Endothelial cell of umbilical vein (primary cell): Measurements from ENCODE around the gene SAMD4B. TPM values are rescaled to one million over a fixed set of nuclear protein-coding genes. Genes with fewer than 3 reads are reported as not detected.

Experiments used
- BruUV-seq: library from RNA; stranded (reverse); fragments of 400-500 nt; replicated peaks from 2 replicates; lab custom pipeline; 2021; lab: Mats Ljungman, UMichigan
- CTCF ChIA-PET: fragments of 300-600, 350-600 bp; sonication (Branson Sonifier 250); formaldehyde crosslinking; loops from one replicate; lab custom pipeline; 2021; ENCODE audit warnings: antibody characterized with exemption, inconsistent platforms; lab: Charles Lee
- POLR2A ChIA-PET: fragments of 300-600, 350-600 bp; sonication (Branson Sonifier 250); formaldehyde crosslinking; loops from one replicate; lab custom pipeline; 2021; ENCODE audit warnings: antibody characterized with exemption, inconsistent platforms; lab: Charles Lee
- DNase-seq: peaks from one replicate; pipeline ENCODE4 v3.0.0-alpha.2; 2011; ENCODE audit warnings: low read depth, low spot score
- FAIRE-seq: peaks from 2 replicates; lab custom pipeline; 2011; peaks lifted over from hg19 to GRCh38; lab: Jason Lieb, UNC
- H2AFZ ChIP-seq: 2 replicates; pipeline ENCODE4 v1.6.0; 2012; ENCODE audit warnings: low read depth, low read length, control low read depth, inconsistent platforms
- H3K27ac ChIP-seq: 2 replicates; pipeline ENCODE4 v1.5.1; 2011; ENCODE audit warnings: low read depth, mild to moderate bottlenecking, control low read depth, low read length, moderate library complexity; ENCODE audit not compliant: insufficient read depth
- H3K27me3 ChIP-seq, 2 experiments: 2 replicates each; pipeline versions ENCODE4 v1.6.0 to v1.6.1; 2011; ENCODE audit warnings: low read length in 2 of 2, mixed read lengths in 1 of 2; ENCODE audit not compliant: control insufficient read depth in 2 of 2, insufficient read depth in 2 of 2
- H3K36me3 ChIP-seq, 2 experiments: 2 replicates in 1 of 2; 3 replicates in 1 of 2; pipeline ENCODE4 v1.5.1; 2011; ENCODE audit warnings: low read length in 2 of 2, mild to moderate bottlenecking in 1 of 2, moderate library complexity in 1 of 2; ENCODE audit not compliant: control insufficient read depth in 2 of 2, insufficient read depth in 2 of 2; ENCODE audit errors: extremely low read depth in 1 of 2
- H3K4me1 ChIP-seq: 3 replicates; pipeline ENCODE4 v1.5.1; 2011; ENCODE audit warnings: mild to moderate bottlenecking, low read length; ENCODE audit not compliant: control insufficient read depth, insufficient read depth; ENCODE audit errors: extremely low read depth
- H3K4me2 ChIP-seq: 2 replicates; pipeline ENCODE4 v1.6.1; 2011; ENCODE audit warnings: low read length, control low read depth, mixed read lengths; ENCODE audit not compliant: insufficient read depth
- H3K4me3 ChIP-seq, 3 experiments: fragments of 200-600 bp in 1 of 3; sonication (generic), shearing (Covaris generic) in 1 of 3; replicated peaks in 1 of 3; 2 replicates each; pipeline ENCODE4 v1.5.1; 2011 to 2016; ENCODE audit warnings: control low read depth in 3 of 3, low read length in 3 of 3, mild to moderate bottlenecking in 2 of 3, inconsistent platforms in 1 of 3, low read depth in 1 of 3, moderate library complexity in 1 of 3; ENCODE audit not compliant: insufficient read depth in 1 of 3
- H3K79me2 ChIP-seq: 2 replicates; pipeline ENCODE4 v1.6.0; 2012; ENCODE audit warnings: low read length, inconsistent platforms; ENCODE audit not compliant: control insufficient read depth, insufficient read depth
- H3K9ac ChIP-seq: replicated peaks from 2 replicates; pipeline ENCODE3; 2011; ENCODE audit warnings: low read length, control low read depth; ENCODE audit not compliant: insufficient read depth; ENCODE audit errors: extremely low read depth
- H3K9me1 ChIP-seq: replicated peaks from 3 replicates; pipeline ENCODE4 v1.6.0; 2011; ENCODE audit warnings: mild to moderate bottlenecking, low read length; ENCODE audit not compliant: control insufficient read depth, insufficient read depth; ENCODE audit errors: extremely low read depth
- H3K9me3 ChIP-seq: replicated peaks from 2 replicates; pipeline ENCODE4 v1.5.1; 2012; ENCODE audit warnings: low read length, inconsistent platforms; ENCODE audit not compliant: control insufficient read depth, insufficient read depth
- H4K20me1 ChIP-seq: replicated peaks from 2 replicates; pipeline ENCODE3; 2011; ENCODE audit warnings: mild to moderate bottlenecking, low read length; ENCODE audit not compliant: control insufficient read depth, insufficient read depth; ENCODE audit errors: extremely low read depth
- CTCF ChIP-seq, 2 donors: IDR thresholded peaks; 1 replicate in 1 of 2; 2 replicates in 1 of 2; pipeline ENCODE4 v1.5.1; 2011; ENCODE audit warnings: low read length in 2 of 2, mild to moderate bottlenecking in 2 of 2, moderate library complexity in 2 of 2, control low read depth in 1 of 2, inconsistent platforms in 1 of 2, low read depth in 1 of 2; ENCODE audit not compliant: insufficient read depth in 1 of 2; ENCODE audit errors: extremely low read depth in 1 of 2
- FOS ChIP-seq: IDR thresholded peaks from 2 replicates; pipeline ENCODE4 v1.6.1; 2011; ENCODE audit warnings: mild to moderate bottlenecking, low read length, moderate library complexity, borderline replicate concordance; ENCODE audit not compliant: insufficient read depth
- JUN ChIP-seq: IDR thresholded peaks from 2 replicates; pipeline ENCODE4 v1.6.1; 2011; ENCODE audit warnings: borderline replicate concordance, low read depth; ENCODE audit not compliant: insufficient read length, insufficient read depth
- MAX ChIP-seq: IDR thresholded peaks from 2 replicates; pipeline ENCODE4 v1.6.1; 2011; ENCODE audit not compliant: insufficient read depth, insufficient read length
- MYC ChIP-seq: IDR thresholded peaks from one replicate; pipeline ENCODE4 v1.6.1; 2011; ENCODE audit warnings: mild to moderate bottlenecking, low read depth, low read length
- dilution Hi-C: fragments of 300-500 bp; cut with MboI; formaldehyde crosslinking; loops from one replicate; pipeline ENCODE4 v1.15.0; 2019; ENCODE audit warnings: low sequenced_read_pairs; ENCODE audit not compliant: extremely low pct_ligation_motif_present
- intact Hi-C: fragments of 100-400 bp; cut with micrococcal nuclease; formaldehyde crosslinking; loops from one replicate; pipeline ENCODE4 v1.10.0; 2022
- polyA plus RNA-seq, 4 experiments: library from polyadenylated mRNA; depleted of rRNA in 3 of 4; stranded (reverse) in 3 of 4; unstranded in 1 of 4; fragments of >200 nt; gene quantifications; 2 replicates each; pipeline versions ENCODE4 v1.2.1 to v1.2.3, GENCODE V29; 2011 to 2012; ENCODE audit warnings: missing spikeins in 1 of 4
- total RNA-seq: library from RNA; stranded (reverse); gene quantifications from 2 replicates; pipeline ENCODE4 v1.2.3, GENCODE V29; 2021

The SAMD4B gene
- total and polyA plus RNA-seq, 2 donors (not counting 3 experiments of a cell fraction or from before 2014, with no cell fraction given): 82.1 to 84.2 TPM

GRCh38 chr19:39321832-39322176 is 20.4 kb upstream of the SAMD4B start:
- BruUV-seq: no TSS peak
- Histone ChIP-seq H3K4me3 (no peak overlapping the region), H3K27me3 (peaks cover 0 to 3% of the 10 kb centered on the region in 2 experiments), H3K4me1 (peaks cover 5% of the 10 kb centered on the region), H4K20me1 (no peaks in the 10 kb centered on the region), H3K4me2 (no peak overlapping the region), H2AFZ (no peak overlapping the region), H3K36me3 (no peaks in the 10 kb centered on the region), H3K9me3 (no peaks in the 10 kb centered on the region), H3K27ac (no peak overlapping the region), H3K79me2 (no peaks in the 10 kb centered on the region), H3K9ac (no peak overlapping the region), H3K9me1 (no peaks in the 10 kb centered on the region)
- no peak for FAIRE-seq
- TF ChIP-seq MYC (no peak), FOS (no peak), JUN (no peak), CTCF (IDR thresholded peaks at IDR 0.05; ENCODE audit: extremely low read depth in 1 of 2, insufficient read depth in 1 of 2, low read depth in 1 of 2, low read length in 2 of 2) (no peak), MAX (no peak)
- ChIA-PET CTCF (interaction anchor here (2.5 kb wide), 1 partner anchor 200 kb away, joined by 14 read pairs; no protein-coding TSS in a partner anchor), POLR2A (no interaction called here)
- dilution Hi-C loops (no loop called here), intact Hi-C loops (no loop called here)
- DNase-seq: no peak
